Fibroblast of the aortic adventitia (primary cell): ENCODE data around the gene TUBB8. TPM values are rescaled to one million over a fixed set of nuclear protein-coding genes. Genes with fewer than 3 reads are reported as not detected.

Experiments
- DNase-seq: peaks from one replicate; pipeline ENCODE4 v3.0.0-alpha.2; 2010; ENCODE audit warnings: low read depth
- H3K4me3 ChIP-seq: 2 replicates; pipeline ENCODE4 v1.5.1; 2011; ENCODE audit warnings: low read depth, mild to moderate bottlenecking, control low read depth, low read length, moderate library complexity
- CTCF ChIP-seq: IDR thresholded peaks from 2 replicates; pipeline ENCODE4 v1.5.1; 2011; ENCODE audit warnings: mild to moderate bottlenecking, low read length, control low read depth, inconsistent platforms; ENCODE audit not compliant: insufficient read depth
- total RNA-seq: library from RNA; depleted of rRNA; stranded (reverse); fragments of >200 nt; gene quantifications from 2 replicates; pipeline ENCODE4 v1.2.3, GENCODE V29; 2012; ENCODE audit warnings: low replicate concordance

Gene TUBB8
- total RNA-seq, 1 donor, result not detected

GRCh38 chr10:90161-90560 is 41.1 kb upstream of the TUBB8 start:
- no peak overlapping the region for H3K4me3 ChIP-seq
- no peak for TF ChIP-seq CTCF
- no peak for DNase-seq

- TF ChIP-seq CTCF, result no peak
- no peak for DNase-seq
- H3K4me3 ChIP-seq, result no peak overlapping the region
Observed at GRCh38 chr10:89248-89647, 40.2 kb upstream of the TUBB8 start.

- H3K4me3 ChIP-seq, result no peak overlapping the region
- DNase-seq, result no peak
- no peak for TF ChIP-seq CTCF
Observed at GRCh38 chr10:88253-88652, 39.2 kb upstream of the TUBB8 start.

GRCh38 chr10:87177-88080 is 38.3 kb upstream of the TUBB8 start:
- H3K4me3 ChIP-seq, result no peak overlapping the region
- no peak for TF ChIP-seq CTCF
- DNase-seq, result no peak

- no peak overlapping the region for H3K4me3 ChIP-seq
- DNase-seq, result no peak
- no peak for TF ChIP-seq CTCF
Observed at GRCh38 chr10:86031-86430, 36.9 kb upstream of the TUBB8 start.

GRCh38 chr10:85044-85443 is 35.9 kb upstream of the TUBB8 start:
- DNase-seq, result no peak
- H3K4me3 ChIP-seq, result no peak overlapping the region
- TF ChIP-seq CTCF, result no peak
